AG04449 (cell line): ENCODE data around the gene PSKH1.

ENCODE experiments used
- CTCF ChIA-PET: fragments of 350-600 bp; formaldehyde crosslinking; extraction: SDS; loops from one replicate; lab custom pipeline; 2021; ENCODE audit warnings: antibody characterized with exemption; lab: Yijun Ruan, JAX
- POLR2A ChIA-PET: fragments of 400-600, 350-600 bp; formaldehyde crosslinking; extraction: SDS; loops from one replicate; lab custom pipeline; 2020; ENCODE audit warnings: antibody characterized with exemption, inconsistent platforms; lab: Yijun Ruan, JAX
- DNase-seq: peaks from one replicate; pipeline ENCODE4 v3.0.0-alpha.2; 2010; ENCODE audit warnings: low read depth, low spot score
- H3K4me3 ChIP-seq: 2 replicates; pipeline ENCODE4 v1.5.1; 2011; ENCODE audit warnings: low read depth, mild to moderate bottlenecking, control low read depth, low read length
- CTCF ChIP-seq: IDR thresholded peaks from one replicate; pipeline ENCODE4 v1.5.1; 2011; ENCODE audit warnings: mild to moderate bottlenecking, moderate library complexity, low read length, control low read depth, inconsistent platforms; ENCODE audit not compliant: insufficient read depth; ENCODE audit errors: missing control alignments

Gene PSKH1

DNA sequence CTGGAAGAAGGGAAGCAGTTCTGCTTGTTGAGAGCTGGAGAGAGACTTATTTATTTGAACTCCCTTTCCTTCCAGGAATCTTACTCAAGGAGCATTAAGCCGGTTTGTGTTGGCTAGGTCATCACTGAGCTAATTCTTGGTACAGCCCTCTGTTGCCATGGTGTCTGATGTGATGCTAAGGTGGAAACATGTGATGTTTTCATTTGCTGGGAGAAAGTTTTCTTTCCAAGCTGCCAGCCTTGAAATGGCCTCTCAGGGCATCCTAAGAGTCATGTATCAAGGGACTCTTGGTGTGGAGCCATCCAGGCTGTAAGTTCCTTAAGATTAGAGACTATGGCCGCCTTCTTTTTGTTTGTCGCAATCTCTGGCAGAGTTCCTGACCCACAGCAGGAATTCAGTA lies 4.2 kb downstream of the PSKH1 start:
- ChIA-PET CTCF (interaction anchor here (1.1 to 2.5 kb wide), 4 partner anchors 13 to 224 kb away, joined by 3 to 13 read pairs (median 7); partner anchors contain the start of gene NRN1L), POLR2A (interaction anchor here (1.0 to 1.3 kb wide), 2 partner anchors 38 to 51 kb away, joined by 3 to 5 read pairs; no protein-coding TSS in a partner anchor)
- no peak for DNase-seq
- no peak for TF ChIP-seq CTCF
- no peak overlapping the region for H3K4me3 ChIP-seq

DNA sequence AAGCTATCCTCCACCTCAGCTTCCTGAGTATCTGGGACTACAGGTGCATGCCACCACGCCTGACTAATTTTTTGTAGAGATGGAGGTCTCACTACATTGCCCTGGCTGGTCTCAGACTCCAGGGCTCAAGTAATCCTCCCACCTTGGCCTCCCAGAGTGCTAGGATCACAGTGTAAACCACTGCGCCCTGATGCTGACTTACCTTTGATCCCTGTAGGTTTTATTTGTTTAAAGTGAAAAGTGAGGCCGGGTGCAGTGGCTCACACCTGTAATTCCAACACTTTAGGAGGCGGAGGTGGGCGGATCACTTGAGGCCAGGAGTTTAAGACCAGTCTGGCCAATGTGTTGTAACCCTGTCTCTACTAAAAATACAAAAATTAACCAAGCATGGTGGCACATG lies 8.7 kb downstream of the PSKH1 start:
- no peak for TF ChIP-seq CTCF
- ChIA-PET CTCF (interaction anchor here (3.6 kb wide), 1 partner anchor 18 kb away, joined by 18 read pairs; the partner anchor contains the start of gene NRN1L), POLR2A (no interaction called here)

GRCh38 chr16:67902831-67903230 lies 9.8 kb downstream of the PSKH1 start:
- no peak for TF ChIP-seq CTCF
- no peak overlapping the region for H3K4me3 ChIP-seq
- CTCF ChIA-PET = interaction anchor here (1.1 to 2.2 kb wide), 5 partner anchors 10 to 86 kb away, joined by 3 to 17 read pairs (median 4); partner anchors contain the start of genes NRN1L and PSKH1
- POLR2A ChIA-PET = no interaction called here
- DNase-seq = no peak

More for the DNA sequence above, 8.7 kb downstream of the PSKH1 start:
- H3K4me3 ChIP-seq = no peak overlapping the region
- DNase-seq = no peak

DNA sequence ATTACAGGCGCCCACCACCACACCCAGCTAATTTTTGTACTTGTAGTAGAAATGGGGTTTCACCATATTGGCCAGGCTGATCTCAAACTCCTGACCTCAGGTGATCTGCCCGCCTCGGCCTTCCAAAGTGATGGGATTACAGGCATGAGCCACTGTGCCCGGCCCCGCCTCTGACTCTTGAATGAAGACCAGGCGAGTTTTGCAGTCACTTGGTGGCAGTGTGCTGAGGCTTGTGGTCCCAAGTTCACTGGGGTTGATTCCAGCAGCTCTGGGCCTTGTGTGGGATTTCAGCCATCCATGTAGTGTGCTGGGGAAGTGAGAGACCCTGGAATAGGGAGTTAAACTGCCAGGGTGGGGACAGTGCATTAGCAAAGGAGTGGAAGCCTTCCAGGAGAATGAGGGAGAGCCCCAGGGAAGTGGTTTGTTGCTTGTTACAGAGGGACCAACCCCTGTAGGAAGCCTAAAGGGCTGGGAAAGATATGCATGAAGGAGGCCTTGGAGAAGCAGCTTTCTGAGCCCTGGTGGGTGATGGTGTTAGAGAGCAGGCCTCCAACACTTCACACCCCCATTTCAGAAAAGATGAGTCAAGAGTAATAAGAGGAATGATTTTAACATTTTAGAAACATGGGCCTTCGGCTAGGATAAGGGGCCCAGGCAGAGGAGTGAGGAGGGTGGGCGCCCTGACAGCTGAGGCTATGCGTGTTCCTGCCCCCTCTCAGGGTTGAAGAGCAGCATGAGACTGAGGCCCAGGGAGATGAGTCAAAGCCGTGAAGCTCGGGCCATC lies 14.5 kb downstream of the PSKH1 start:
- ChIA-PET CTCF (interaction anchor here (0.6 to 5.0 kb wide), 6 partner anchors 10 to 150 kb away, joined by 3 to 36 read pairs (median 3); partner anchors contain the start of gene NRN1L), POLR2A (no interaction called here)
- no peak for TF ChIP-seq CTCF
- H3K4me3 ChIP-seq = no peak overlapping the region
- DNase-seq = no peak

GRCh38 chr16:67909056-67909742 lies 16.1 kb downstream of the PSKH1 start:
- H3K4me3 ChIP-seq = no peak overlapping the region
- POLR2A ChIA-PET = interaction anchor here (0.6 kb wide), 1 partner anchor 26 kb away, joined by 3 read pairs; no protein-coding TSS in a partner anchor
- CTCF ChIA-PET = interaction anchor here (0.8 to 5.0 kb wide), 4 partner anchors 11 to 93 kb away, joined by 4 to 36 read pairs (median 7); partner anchors contain the start of gene NRN1L
- no peak for TF ChIP-seq CTCF
- DNase-seq = no peak
